Measurements from ENCODE around the gene MAP3K13. TPM values are rescaled to one million over a fixed set of nuclear protein-coding genes. Genes with fewer than 3 reads are reported as not detected.

The MAP3K13 gene
- total and polyA plus RNA-seq, 2 of the 13 experiments (the other 11 are each of a cell fraction or from before 2014, with no cell fraction given) = 24.2 to 26.5 TPM

GRCh38 chr3:185489462-185489861 lies 126.5 kb downstream of the MAP3K13 start (continued):
- TF ChIP-seq RBM22 (optimal IDR thresholded peaks at IDR 0.05; ENCODE audit: low read length) = no peak
- TF ChIP-seq ZNF816 (CRISPR knock-in tag; IDR thresholded peaks at IDR 0.05; ENCODE audit: borderline replicate concordance) = no peak
- TF ChIP-seq ZMYM2 (CRISPR knock-in tag; IDR thresholded peaks at IDR 0.05) = no peak
- TF ChIP-seq FOXA3 (CRISPR knock-in tag; IDR thresholded peaks at IDR 0.05) = peak; percentile 31; the same call in 1 of the 2 replicates
- TF ChIP-seq ZNF333 (CRISPR knock-in tag; IDR thresholded peaks at IDR 0.05; ENCODE audit: borderline replicate concordance) = no peak
- TF ChIP-seq KDM1A (CRISPR knock-in tag; IDR thresholded peaks at IDR 0.05) = peak; percentile 47; the same call in 1 of the 2 replicates
- no peak for TF ChIP-seq HNRNPL (IDR thresholded peaks at IDR 0.05; ENCODE audit: low read depth, low read length)
- no peak for TF ChIP-seq ZNF773 (CRISPR knock-in tag; IDR thresholded peaks at IDR 0.05; ENCODE audit: borderline replicate concordance)
- TF ChIP-seq NFRKB (IDR thresholded peaks at IDR 0.05) = no peak
- no peak for TF ChIP-seq SNRNP70 (IDR thresholded peaks at IDR 0.05; ENCODE audit: low read depth, low read length)
- no peak for TF ChIP-seq CHCHD3 (CRISPR knock-in tag; IDR thresholded peaks at IDR 0.05)
- no peak for TF ChIP-seq ASH2L (IDR thresholded peaks at IDR 0.05; ENCODE audit: insufficient read length, low read depth, low read length)
- TF ChIP-seq ZBTB14 (CRISPR knock-in tag; IDR thresholded peaks at IDR 0.05) = no peak
- no peak for TF ChIP-seq MYPOP (CRISPR knock-in tag; IDR thresholded peaks at IDR 0.05)
- no peak for TF ChIP-seq ZBTB10 (CRISPR knock-in tag; IDR thresholded peaks at IDR 0.05; ENCODE audit: borderline replicate concordance)
- no peak for TF ChIP-seq TFAP4 (IDR thresholded peaks at IDR 0.05; ENCODE audit: borderline replicate concordance, low read depth)
- no peak for TF ChIP-seq PLRG1 (conservative IDR thresholded peaks at IDR 0.05)
- TF ChIP-seq ZNF678 (CRISPR knock-in tag; IDR thresholded peaks at IDR 0.05) = no peak
- no peak for TF ChIP-seq NR3C1 (CRISPR knock-in tag; IDR thresholded peaks at IDR 0.05)
- TF ChIP-seq FOXA1 (IDR thresholded peaks at IDR 0.05) = no peak
- 0 out of 2 replicates have a peak, but pooled peaks have one; percentile 32 for TF ChIP-seq FOXA1 (CRISPR knock-in tag; IDR thresholded peaks at IDR 0.05)
- TF ChIP-seq ZNF260 (CRISPR knock-in tag; IDR thresholded peaks at IDR 0.05; ENCODE audit: borderline replicate concordance, low read depth) = no peak
- TF ChIP-seq SMAD1 (CRISPR knock-in tag; IDR thresholded peaks at IDR 0.05; ENCODE audit: borderline replicate concordance, low read depth) = no peak
- no peak for TF ChIP-seq ZNF614 (CRISPR knock-in tag; IDR thresholded peaks at IDR 0.05; ENCODE audit: borderline replicate concordance)
- no peak for TF ChIP-seq ZNF792 (CRISPR knock-in tag; IDR thresholded peaks at IDR 0.05)
- no peak for TF ChIP-seq ZFP91 (CRISPR knock-in tag; IDR thresholded peaks at IDR 0.05; ENCODE audit: borderline replicate concordance)

Measured in HepG2 (cell line).